Measurements from ENCODE around the gene ARID3B. TPM values are rescaled to one million over a fixed set of nuclear protein-coding genes. Genes with fewer than 3 reads are reported as not detected.

Gene ARID3B
- total and polyA plus RNA-seq, 2 of the 13 experiments (the other 11 are each of a cell fraction or from before 2014, with no cell fraction given), result 5.3 to 12.8 TPM

DNA sequence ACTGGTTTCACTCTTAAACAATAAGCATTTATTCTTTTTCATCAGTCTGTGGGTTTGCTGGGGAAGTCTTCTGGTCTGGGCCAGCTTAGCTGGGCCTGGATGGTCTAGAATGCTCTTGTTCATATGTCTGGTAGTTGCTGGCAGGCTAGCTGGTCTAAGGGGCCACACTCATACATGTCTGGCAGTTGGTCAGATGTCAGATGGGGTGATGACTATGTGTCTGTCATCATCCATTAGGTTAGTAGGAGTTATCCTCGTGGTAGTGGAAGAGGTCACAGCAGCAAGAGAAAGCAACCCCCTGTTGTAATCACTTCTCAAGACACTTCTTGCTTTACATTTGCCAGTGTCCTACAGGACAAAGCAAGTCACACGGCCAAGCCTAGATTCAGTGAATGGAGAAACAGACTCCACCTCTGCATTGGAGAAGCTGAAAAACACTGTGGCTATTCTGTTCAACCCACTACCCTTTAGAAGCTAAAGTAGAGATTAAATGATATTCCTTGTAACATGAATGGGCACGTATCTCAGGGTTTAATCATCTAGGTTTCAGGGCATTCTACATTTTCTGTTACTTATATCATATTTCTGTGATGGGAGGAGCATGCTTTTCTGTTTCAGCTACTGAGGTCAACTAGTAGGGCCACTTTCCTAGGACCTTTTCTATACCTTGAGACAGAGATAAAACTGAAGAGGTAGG lies 5.5 kb upstream of the ARID3B start:
- H4K20me1 ChIP-seq (ENCODE audit: insufficient read depth, low read length), result no peaks in the 10 kb centered on the region
- TF ChIP-seq ETV5 (CRISPR knock-in tag; IDR thresholded peaks at IDR 0.05; ENCODE audit: borderline replicate concordance) (no peak), SNRNP70 (IDR thresholded peaks at IDR 0.05; ENCODE audit: low read depth, low read length) (no peak), ZNF567 (CRISPR knock-in tag; IDR thresholded peaks at IDR 0.05; ENCODE audit: borderline replicate concordance) (no peak), DMAP1 (CRISPR knock-in tag; IDR thresholded peaks at IDR 0.05) (no peak), SATB2 (CRISPR knock-in tag; IDR thresholded peaks at IDR 0.05) (no peak), FLYWCH1 (CRISPR knock-in tag; IDR thresholded peaks at IDR 0.05) (no peak), REL (CRISPR knock-in tag; conservative IDR thresholded peaks at IDR 0.05) (no peak), POLR2A (IDR thresholded peaks at IDR 0.05; ENCODE audit: insufficient read depth in 1 of 2, low read depth in 2 of 2, low read length in 2 of 2) (no peak), SMAD1 (CRISPR knock-in tag; IDR thresholded peaks at IDR 0.05; ENCODE audit: borderline replicate concordance, low read depth) (no peak), ZNF652 (CRISPR knock-in tag; IDR thresholded peaks at IDR 0.05; ENCODE audit: borderline replicate concordance, low read depth) (no peak), ZBTB21 (CRISPR knock-in tag; IDR thresholded peaks at IDR 0.05) (no peak), NKX3-1 (CRISPR knock-in tag; IDR thresholded peaks at IDR 0.05) (no peak), ZNF768 (CRISPR knock-in tag; IDR thresholded peaks at IDR 0.05) (no peak), ZNF441 (CRISPR knock-in tag; IDR thresholded peaks at IDR 0.05; ENCODE audit: borderline replicate concordance) (no peak)
- TF ChIP-seq, protein P1, sequence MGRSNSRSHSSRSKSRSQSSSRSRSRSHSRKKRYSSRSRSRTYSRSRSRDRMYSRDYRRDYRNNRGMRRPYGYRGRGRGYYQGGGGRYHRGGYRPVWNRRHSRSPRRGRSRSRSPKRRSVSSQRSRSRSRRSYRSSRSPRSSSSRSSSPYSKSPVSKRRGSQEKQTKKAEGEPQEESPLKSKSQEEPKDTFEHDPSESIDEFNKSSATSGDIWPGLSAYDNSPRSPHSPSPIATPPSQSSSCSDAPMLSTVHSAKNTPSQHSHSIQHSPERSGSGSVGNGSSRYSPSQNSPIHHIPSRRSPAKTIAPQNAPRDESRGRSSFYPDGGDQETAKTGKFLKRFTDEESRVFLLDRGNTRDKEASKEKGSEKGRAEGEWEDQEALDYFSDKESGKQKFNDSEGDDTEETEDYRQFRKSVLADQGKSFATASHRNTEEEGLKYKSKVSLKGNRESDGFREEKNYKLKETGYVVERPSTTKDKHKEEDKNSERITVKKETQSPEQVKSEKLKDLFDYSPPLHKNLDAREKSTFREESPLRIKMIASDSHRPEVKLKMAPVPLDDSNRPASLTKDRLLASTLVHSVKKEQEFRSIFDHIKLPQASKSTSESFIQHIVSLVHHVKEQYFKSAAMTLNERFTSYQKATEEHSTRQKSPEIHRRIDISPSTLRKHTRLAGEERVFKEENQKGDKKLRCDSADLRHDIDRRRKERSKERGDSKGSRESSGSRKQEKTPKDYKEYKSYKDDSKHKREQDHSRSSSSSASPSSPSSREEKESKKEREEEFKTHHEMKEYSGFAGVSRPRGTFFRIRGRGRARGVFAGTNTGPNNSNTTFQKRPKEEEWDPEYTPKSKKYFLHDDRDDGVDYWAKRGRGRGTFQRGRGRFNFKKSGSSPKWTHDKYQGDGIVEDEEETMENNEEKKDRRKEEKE (IDR thresholded peaks at IDR 0.05), result no peak
- TF ChIP-seq, protein P2, sequence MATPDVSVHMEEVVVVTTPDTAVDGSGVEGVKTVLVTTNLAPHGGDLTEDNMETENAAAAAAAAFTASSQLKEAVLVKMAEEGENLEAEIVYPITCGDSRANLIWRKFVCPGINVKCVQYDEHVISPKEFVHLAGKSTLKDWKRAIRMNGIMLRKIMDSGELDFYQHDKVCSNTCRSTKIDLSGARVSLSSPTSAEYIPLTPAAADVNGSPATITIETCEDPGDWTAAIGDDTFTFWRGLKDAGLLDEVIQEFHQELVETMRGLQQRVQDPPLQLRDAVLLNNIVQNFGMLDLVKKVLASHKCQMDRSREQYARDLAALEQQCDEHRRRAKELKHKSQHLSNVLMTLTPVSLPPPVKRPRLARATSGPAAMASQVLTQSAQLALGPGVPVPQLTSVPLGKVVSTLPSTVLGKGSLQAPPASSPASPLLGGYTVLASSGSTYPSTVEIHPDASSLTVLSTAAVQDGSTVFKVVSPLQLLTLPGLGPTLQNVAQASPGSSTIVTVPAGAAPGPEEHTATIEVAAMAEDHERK (CRISPR knock-in tag; IDR thresholded peaks at IDR 0.05; ENCODE audit: low read depth), result no peak
- peaks cover 24% of the 10 kb centered on the region for H3K4me1 ChIP-seq (ENCODE audit: insufficient read depth, low read length)
- FAIRE-seq (no peak), DNase-seq (ENCODE audit: low spot score) (no peak), ATAC-seq (no peak)
- H3K79me2 ChIP-seq (ENCODE audit: insufficient read depth, low read length), result no peaks in the 10 kb centered on the region
- H3K36me3 ChIP-seq (replicated peaks in 1 of 2; ENCODE audit: control insufficient read depth in 1 of 2, insufficient read depth in 2 of 2, low read length in 2 of 2), result no peaks in the 10 kb centered on the region
- no peaks in the 10 kb centered on the region for H3K9me3 ChIP-seq (ENCODE audit: low read length)
- H3K4me2 ChIP-seq (ENCODE audit: low read depth, low read length), result no peak overlapping the region
- H3K9ac ChIP-seq (ENCODE audit: insufficient read depth, low read depth, low read length), result no peak overlapping the region
- CTCF ChIA-PET (ENCODE audit: low intra/inter-chr PET ratio, low total read pairs), result no interaction called here
- no peak overlapping the region for H2AFZ ChIP-seq (ENCODE audit: low read length)
- WGBS (ENCODE audit: low lambda C conversion rate), result 63% methylated on average over 3 of the region's 3 CpGs
- H3K4me3 ChIP-seq (replicated peaks in 1 of 3; ENCODE audit: insufficient read depth in 1 of 3, low read depth in 2 of 3, low read length in 3 of 3), result no peak overlapping the region
- no TSS peak for BruUV-seq (replicated peaks)
- in situ Hi-C loops (cut with HindIII; ENCODE audit: extremely low pct_ligation_motif_present, low pct_unique_long_range_greater_than_20kb), result no loop called here
- POLR2A ChIA-PET, result no interaction called here
- intact Hi-C loops (cut with micrococcal nuclease; ENCODE audit: unreplicated experiment), result no loop called here
- no peak overlapping the region for H3K27ac ChIP-seq (ENCODE audit: extremely low read length, insufficient read depth, low read length)
- no peaks in the 10 kb centered on the region; a peak in 1 of 5 replicates for H3K27me3 ChIP-seq (ENCODE audit: control insufficient read depth in 1 of 2, insufficient read depth in 2 of 2, low read length in 2 of 2)

All from HepG2 (cell line).